Fibroblast of the conjunctiva (primary cell): Measurements from ENCODE around the gene PKP1.

Source experiments
- DNase-seq: peaks from one replicate; pipeline ENCODE4 v3.0.0-alpha.2; 2010; ENCODE audit warnings: low read depth

Gene PKP1

DNA sequence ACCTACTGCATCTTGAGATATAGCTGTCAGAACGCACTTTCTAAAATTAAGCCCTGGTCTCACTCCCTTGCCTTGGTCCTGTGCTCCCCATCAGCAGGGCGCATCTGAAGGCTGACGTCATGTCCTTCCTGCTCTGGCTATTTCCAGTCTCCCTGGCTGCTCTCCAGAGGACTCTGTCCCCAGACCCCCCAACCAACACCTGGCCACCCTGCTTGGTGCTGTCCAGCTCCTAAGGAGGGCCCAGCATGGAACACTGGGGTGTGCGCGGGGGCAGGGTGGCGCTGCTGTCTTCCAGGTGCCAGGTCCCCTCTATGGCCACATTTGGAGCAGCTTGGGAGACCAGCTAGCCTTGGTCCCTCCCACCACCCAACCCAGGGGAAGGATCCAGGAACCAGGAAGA is 85.9 kb downstream of the PKP1 start:
- no peak for DNase-seq

DNA sequence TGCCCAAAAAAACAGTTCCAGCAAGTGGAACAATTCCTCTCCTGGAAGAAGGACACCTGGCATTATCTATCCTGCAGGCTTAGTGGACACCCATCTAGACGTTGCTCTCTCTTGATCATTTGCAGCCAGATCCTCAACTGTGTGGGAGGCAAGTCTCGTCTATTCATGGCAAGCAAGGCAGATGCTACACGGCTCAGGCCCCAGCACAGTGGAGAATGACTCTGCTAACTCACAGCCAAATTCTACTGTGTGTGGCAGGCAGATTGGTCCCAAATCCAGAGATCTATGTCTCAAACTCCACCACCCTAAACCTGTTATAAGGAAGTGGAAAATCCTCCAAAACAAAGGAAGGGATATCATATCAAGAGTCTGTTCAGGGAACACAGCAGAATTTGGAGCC is 87.2 kb downstream of the PKP1 start:
- no peak for DNase-seq

DNA sequence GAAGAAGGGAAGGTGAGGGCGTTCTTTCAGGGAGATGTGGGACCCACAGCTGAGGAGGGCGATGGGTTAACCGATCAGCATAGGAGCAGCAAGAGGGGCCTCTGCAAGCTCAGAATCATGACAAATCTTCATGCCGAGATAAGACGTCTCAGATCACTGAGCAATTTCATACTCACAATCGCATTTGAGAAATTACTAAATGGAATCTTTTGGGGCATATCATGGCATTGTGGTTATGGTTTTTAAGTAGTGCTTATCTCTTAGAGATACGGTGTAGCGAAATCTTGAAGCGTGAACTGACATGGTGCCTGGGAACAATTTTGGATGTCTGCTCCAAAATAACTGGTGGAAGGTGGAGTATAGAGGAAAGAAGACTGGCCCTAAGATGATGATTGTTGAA is 88.0 kb downstream of the PKP1 start:
- no peak for DNase-seq

DNA sequence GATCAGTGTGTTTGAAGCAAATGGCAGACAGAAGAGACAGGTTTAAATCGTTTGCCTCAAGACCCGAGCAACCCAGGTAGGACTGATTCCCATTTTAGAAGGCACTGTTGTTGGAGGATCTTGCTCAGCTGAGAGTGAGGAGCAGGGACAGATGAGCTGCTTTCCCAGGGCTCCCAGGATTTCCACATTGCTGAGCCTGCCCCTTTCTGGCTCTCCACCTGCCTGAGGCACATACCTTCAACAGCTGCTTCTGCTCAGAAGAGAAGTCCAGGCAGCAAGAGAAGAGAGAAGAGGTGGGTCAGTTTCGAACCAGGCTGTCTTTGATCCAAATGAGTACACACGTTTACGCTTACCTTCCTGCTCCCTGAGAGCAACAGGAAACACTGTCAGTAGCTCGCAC is 88.5 kb downstream of the PKP1 start:
- no peak for DNase-seq

DNA sequence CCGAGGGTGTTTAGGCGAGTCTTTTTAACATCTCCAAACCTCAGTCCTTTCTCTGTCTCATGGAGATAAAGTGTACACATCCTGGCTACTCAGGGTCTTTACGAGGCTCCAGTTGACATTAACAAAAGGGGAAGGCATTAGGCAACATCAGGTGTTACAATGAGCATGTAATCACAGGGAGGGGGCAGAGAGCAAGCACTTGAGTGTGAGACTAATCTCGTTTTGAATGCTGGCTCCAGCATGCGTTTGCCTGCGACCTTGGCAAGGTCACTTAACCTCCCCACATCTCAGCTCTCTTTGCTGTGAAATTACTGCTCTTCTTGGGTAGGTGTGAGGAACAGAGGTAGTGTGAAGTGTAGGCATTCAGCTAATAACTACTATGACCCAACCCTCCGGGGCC is 91.1 kb downstream of the PKP1 start:
- no peak for DNase-seq

DNA sequence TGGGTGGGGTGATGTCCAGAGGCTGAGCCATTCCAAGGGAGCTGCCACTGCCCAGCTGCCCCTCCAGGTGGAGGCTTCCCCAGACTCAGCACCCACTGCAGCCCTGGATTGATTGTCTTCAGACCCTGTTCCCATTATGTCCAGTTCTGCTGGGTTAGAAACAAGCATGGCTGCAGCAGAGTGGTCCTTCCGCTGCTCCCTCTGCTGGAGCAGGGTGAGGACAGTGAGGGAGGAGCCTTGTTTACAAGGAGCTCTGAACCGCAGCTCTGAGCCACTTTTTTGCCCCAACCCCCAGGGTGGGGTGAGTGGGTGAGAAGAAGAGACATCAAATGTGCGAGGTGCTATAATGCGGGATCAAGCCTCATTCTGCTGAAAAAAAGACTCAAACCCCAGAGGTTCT is 91.9 kb downstream of the PKP1 start:
- no peak for DNase-seq

DNA sequence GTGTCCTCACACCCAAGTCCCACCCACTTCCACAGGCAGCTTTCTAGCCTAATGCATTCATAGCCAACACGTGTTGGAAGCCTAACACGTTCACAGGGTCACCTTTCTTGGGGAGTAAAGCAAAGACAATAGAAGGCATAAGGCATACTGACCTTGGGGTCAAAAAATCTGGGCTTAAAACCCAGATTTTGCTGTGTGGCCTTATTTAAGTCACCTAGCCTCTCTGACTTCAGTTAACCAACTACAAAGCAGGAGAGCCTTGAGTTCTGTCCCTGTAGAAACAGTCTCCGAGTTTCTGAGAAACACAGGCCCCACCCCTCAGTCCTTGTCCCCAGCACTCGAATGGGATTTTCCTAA is 92.8 kb downstream of the PKP1 start:
- DNase-seq: no peak

DNA sequence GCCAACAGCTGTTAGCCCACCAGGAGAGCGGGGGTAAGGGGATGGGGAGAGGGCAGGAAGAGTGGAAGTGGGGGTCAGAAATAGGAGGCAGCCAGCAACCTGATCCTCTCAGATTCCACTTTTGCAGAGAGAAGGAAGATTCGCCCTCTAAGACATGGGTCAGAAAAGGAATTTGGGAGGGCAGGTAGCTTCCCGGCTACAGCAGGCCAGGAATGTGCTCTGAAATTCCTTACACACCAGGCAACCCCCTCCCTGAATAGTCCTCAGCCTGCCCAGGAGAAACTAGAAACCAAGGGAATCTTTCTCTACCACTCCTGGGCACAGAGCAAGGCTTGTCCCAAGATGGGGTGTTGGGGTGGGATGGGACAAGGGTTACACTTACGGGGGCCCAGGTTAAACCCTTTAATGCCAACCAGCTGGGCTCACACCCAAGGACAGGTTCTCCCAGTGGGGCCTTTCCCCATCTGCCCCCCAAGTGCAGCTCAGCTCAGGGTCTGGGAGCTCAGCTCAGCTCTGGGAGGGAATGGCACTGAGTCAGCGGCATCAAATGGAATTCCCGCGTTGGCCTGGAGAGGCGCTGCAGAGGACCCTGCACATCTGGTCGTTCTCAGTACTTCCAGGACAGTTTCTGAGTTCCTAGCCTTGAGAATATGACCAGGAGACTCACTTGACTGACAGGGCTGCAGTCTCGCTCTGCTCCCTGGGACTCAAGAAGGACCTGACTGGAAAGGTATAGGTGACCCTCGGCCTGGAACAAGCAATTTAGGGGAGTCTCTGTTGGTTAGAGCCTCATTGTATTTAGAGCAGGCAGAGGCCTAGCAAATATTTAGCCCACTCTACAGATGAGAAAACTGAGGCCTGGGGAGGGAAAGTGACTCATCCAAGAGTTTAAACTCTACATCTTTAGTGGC is 93.4 kb downstream of the PKP1 start:
- no peak for DNase-seq

DNA sequence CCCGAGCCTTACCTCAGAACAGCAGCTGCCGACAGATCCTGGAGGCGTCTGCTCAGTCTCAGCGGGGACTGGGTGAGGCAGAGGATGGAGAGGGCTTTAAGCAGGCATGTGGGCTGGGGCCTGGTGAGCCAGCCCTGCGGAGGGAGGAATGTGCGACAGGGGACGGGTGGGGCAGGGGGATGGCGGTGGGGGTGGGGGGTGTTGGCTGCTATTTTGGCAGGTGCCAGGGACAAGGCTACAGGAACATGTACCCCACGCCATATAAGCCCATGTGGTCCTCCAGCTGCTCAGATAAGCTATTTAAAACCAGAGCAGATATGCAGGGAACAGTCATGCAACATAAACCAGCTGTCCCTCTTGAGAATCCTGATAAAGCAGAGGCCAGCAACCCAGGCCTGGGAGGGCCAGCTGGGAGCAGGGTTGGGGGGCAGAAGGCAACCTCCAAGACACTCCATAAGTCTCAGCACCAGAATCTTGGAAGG is 94.3 kb downstream of the PKP1 start, which contains the start of gene TNNT2:
Gene TNNT2 (minus strand): TSS at position 70 of the 482 bp plus-strand sequence. CDS start 4,426 bp downstream, outside the sequence.
- no peak for DNase-seq

DNA sequence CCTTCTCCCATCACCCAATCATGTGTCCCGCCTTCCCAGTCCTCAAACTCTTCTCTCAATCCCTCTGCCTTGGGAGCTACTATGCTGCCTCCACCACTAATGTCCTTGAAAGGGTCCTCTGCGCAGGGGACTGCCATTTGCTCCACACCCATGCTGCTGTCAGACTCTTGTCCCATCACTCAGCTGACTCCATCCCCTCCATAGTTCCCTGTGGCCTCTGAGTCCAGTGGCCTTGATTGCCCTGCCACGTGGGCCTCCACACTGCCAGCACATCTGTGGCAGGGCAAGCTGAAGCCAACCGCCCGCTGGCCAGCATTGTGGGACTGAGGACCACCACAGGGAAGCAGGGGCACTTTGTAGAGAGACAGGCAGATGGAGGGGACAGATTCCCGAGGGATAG is 95.5 kb downstream of the PKP1 start:
- DNase-seq: no peak

DNA sequence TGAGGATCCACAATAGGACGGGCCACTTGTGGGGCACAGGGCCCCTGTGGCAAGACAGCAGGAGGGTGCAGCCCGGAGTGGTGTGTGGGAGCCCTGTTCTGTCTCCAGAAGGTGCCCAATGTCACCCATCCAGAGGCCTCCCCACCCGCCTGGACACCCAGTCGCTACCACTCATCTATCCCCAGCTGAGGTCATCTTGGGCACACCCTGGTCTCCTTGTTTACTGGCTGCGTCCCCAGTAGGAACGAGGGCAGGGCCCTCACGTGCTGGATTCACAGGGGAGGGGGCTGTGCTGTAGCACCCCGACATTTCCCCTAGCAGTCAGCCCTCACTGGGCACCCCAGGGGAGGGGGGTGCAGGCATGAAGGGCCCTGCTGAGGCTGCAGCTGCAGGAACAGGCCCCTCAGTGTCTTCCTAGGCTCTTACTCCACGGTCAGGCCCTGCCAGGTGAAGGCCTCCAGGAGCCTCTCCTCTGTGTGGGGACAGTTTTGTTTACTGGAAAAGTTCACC is 96.5 kb downstream of the PKP1 start:
- DNase-seq: no peak

DNA sequence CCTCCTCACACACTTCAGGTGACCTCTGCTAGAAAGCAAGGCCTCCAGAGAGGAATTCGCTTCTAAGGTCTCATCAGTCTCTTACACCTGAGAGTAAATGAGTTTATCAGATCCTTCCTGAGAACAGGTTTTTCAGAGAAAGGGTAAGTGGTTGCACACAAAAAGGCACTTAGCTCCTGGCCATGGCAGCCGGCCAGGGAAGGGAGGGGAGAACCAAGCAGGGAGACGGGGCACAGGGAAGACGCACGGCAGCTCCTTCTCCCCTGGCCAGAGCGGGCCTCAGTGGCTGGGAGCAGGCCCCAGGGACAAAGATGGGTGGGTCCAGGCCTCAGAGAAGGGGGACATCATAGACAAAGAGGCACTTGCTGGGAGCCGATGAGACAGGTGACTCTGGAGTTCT is 97.8 kb downstream of the PKP1 start:
- DNase-seq: no peak
